HG03442 (cell line): ENCODE results near the gene ARHGAP31.

Experiments used
- ATAC-seq: cut with Tn5 transposase; IDR thresholded peaks from one replicate; pipeline ENCODE4 v1.9.1; 2021; ENCODE audit warnings: mild to moderate bottlenecking, moderate library complexity; ENCODE audit not compliant: unreplicated experiment

The ARHGAP31 gene

DNA sequence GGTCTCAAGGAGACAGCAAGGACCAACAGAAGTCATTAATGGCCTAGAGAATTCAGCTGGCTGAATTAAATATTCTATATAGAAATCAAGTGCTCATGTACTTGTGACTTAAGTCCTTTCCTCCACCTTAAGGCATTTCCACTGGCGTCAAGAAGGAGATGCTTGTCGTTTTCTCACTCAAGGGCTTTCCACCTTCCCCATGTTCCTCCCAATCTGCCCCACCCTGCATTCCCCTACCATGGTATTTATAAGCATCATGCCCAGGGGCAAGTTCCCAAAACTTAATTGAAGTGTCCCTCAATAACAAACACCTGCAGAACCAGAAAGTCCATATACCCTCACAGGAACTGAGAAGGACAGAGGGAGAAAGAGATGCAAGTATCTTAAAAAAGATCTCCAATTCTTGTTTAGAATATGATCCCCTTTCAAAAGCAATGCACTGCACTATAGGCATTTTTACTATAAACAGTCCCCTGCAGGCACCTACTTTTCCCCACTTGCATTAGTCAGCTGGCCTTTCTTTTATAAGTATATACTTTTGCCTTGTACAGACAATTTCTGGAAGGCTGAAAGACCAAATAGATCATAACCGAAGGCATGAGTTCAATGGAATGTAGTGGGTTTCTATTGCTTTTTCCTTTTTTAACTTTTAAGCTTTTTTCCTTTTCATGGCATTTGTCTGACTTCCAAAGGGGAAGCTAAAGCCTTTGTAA lies 139.6 kb downstream of the ARHGAP31 start:
- ATAC-seq: no peak

DNA sequence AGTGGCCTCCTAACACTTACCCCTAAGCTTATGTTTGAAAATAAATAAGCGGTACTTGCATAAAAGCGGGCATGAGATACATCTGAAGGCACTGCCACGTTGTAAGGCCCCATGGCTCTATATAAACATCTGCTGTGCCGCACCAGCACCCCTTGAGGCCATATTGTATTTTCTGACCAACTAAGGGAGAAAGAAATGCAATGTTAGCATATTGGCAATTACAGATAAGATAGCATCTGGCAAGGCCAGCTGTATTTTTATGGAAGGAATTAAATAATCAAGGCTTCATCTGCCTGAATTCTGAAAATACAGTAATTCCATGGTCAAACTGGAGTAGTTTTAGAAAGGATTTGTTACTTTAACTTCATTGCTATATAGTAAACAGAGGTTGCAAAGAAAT lies 140.5 kb downstream of the ARHGAP31 start:
- no peak for ATAC-seq

DNA sequence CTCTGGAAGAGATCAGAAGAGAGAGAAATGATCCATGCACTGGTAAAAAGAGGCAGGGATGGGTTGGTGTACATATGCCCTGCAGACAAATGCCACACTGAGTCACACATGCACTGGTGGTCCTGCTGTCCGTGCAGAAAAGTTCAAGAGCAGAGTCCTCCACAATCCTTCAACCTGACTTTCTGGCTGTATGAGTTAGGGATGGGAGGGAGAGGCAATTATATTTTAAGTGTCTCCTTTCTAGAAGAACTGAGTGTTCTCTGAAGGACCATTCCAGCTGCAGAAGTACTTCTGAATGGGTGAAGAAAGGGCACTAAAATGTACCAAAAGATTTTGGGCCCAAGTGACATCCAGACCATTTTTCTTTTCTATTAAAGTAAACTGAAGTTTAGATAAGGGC lies 142.8 kb downstream of the ARHGAP31 start:
- no peak for ATAC-seq

DNA sequence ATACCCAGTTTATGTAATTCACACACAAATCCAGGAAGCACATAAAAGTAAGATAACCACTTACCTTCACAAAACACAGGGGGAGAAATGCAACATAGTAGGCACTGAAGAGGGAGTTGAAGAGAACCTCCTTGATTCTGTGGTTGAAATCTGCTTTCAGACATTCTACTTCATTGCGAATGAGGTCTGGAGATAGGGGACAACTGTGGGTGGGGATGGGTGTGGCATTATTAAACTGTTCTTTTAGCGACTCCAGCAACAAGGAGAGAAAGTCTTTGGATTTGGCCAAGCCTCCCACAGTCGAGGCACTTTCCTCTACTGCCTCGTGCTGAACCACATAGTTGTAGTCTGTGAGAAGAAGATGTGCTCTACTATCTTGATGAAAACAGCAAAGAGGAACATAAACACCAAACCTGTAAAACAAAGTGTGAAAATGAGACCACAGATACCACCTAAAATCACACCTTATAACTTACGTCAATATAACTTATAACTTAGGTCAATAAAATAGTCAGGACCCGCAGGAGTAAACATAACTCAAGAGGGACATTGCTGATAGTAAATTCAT lies 143.6 kb downstream of the ARHGAP31 start:
- ATAC-seq: no peak

DNA sequence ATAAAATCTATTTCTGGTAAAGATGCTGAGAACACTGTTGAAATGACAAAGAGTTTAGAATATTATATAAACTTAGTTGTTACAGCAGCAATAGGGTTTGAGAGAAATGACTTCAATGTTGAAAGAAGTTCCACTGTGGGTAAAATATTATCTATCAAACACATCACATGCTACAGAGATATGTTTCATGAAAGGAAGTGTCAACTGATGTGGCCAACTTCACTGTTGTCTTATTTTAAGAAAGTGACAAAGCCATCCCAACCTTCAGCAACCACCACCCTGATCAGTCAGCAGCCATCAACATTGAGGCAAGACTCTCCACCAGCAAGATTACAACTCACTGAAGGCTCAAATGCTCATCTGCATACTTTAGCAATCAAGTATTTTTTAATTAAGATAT lies 149.0 kb downstream of the ARHGAP31 start:
- ATAC-seq: no peak

DNA sequence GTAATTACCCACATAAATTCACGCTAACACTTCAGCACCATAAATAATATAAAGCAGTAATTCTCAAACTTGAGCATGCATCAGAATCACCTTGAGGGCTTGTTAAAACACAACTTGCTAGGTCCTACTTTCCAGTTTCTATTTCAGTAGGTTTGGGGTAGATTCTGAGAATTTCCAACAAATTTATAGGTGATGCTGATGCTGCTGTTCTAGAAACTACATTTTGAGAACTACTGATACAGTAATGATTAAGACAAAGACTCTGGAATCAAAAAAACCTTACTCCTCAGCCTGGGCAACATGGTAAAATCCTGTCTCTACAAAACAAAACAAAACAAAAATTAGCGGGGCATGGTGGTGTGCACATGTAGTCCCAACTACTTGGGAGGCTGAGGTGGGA lies 150.4 kb downstream of the ARHGAP31 start:
- ATAC-seq: no peak

DNA sequence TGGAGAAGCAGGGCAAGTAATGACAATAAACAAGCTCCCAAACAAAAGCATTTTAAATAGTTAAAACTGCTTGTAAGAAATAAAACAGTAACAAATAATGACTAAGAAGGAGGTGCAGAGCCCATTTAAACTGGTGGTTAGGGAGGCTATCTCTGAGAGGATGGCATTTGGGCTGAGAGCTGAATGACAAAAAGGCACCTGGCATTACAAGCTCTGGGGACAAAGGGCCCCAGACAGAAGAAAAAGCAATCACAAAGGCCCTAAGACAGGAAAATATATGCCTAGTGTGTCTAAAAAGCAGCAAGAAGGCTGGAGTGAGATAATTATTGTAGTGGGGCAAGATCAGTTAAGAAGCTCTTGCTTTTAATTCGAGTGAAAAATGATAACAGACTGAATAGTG lies 159.6 kb downstream of the ARHGAP31 start:
- no peak for ATAC-seq

DNA sequence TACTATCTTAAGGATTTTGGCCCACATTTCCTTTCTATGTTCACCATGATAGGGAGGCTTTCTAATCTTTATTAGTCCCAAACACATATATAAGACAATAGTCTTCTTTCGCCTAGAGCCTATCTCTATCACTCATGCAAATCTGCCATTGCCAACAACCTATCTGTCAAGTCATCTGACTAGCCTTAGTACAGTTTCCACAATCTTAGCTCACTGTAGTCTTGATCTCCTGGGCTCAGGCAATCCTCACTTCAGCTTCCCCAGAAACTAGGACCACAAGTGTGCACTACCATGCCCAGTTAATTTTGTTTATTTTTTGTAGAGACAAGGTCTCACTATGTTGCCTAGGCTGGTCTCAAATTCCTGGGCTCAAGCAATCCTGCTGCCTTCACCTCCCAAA lies 162.3 kb downstream of the ARHGAP31 start:
- ATAC-seq: no peak

DNA sequence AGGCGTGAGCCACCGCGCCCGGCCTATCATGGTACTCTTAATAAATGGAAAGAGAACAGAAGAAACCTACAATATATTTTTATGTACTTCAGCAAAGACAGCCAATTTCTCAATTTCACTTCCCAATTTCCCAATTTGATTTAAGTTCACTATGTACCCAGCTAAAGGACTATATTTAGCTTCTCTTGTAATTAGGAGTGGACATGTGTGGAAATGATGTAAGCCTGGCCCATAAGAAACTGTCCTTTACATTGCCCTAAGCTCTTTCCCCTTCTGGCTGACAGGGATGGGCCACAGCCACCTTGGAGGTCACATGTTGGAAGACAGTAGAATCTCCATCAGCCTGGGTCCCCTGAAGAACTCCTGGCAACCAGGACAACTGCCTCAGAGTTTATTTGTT lies 163.1 kb downstream of the ARHGAP31 start:
- no peak for ATAC-seq

DNA sequence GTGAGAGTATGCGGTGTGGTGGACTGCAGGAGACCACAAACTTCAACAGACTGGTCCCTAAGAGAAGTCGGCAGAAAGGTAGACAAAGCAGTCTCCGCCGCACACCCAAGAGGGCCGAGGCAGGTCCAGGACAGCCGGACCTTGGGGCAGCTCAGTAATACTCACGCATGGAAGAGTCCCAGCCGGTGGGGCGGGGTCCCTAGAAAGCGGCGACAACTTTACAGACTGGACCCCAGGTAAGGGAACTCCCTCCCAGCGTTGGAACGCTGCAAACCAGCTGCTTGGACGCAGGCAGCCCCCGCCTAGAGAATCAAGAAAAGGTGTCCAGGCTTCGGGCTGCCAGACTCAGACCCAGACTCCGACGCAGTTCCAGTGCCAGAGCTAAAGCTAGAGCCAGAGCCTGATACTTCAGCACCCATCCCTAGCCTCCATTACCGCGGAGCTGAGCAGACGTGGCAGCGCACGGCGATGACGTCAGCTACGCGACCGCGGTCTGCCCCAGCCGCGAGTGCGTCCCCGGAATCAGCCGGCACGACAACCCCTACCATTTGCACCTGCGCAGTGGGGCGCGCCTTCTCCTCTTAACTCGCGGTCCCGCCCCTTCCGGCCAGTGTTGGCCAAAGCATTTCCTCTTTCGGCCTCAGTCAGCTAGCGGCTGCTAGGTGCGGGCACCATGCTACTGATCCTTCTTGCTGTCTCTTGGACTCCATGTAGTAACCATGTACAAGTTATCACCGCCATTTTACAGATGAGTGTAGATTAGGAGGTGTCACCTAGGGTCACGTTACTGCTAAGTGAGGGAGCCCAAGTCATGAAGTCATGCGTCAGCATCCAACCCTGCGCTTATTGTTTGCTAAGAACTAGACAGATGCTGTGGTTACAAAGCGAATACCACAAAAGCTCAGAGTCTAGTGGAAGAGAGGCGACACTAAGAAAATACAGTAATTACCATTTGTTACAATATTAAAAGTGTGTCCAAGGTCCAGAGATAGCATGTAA lies 169.3 kb downstream of the ARHGAP31 start, which contains the start of gene TMEM39A:
TSS of gene TMEM39A (minus strand) at position 445 of the 999 bp plus-strand sequence. CDS start 1,541 bp downstream, outside the sequence.
- peak; percentile 92 for ATAC-seq

DNA sequence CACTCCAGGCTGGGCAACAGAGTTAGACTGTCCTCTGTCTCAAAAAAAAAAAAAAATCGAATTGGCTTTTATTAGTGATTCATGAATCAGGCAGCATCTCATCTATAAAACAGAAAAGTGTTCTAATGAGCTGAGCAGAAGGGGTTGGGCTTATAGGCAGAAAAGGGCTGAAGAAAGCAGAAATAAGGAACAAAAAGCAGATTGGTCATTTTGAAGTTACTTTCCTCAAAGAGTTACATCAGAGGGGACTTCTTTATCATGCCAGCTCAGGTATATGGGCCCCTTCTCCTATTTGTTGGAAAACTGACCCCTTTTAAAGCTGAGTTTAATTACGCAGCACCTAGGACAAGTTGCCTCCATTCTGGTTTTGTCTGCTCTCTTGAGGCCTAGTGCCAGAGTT lies 173.9 kb downstream of the ARHGAP31 start:
- no peak for ATAC-seq

DNA sequence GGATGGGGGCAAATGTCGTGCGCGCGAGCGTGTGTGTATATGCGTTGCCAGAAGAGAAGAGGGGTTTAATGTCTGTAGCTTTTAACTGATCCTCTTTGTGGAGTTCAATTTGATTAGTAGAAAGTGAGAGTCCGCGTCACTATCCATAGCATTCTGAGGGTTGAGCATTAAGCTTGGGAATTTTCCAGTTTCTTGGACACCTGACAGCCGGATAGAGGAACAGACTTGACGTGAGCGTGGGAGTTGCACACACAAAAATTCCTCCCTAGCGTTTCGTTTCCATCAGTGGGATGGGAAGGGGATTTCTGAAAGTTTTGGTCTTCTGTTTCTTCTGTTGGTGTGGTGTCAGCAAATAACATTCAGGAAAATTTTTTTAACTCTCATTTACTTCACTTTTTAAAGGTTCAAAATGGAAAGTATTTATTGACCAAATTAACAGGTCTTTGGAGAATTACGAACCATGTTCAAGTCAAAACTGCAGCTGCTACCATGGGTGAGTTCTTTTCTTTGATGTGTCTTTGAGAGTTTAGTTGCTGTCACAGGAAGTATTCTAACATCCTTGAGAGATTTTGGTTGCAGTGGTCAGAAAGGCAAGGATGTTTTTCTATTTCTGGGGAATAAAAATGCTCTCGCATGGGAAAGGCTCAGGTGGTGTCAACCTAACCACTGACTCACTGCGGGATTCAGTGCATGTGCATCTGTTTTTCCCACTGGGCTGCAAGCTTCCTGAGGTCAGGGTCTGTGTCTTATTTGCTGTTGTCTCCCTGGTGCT lies 175.4 kb downstream of the ARHGAP31 start:
- no peak for ATAC-seq
